Stimulated activated CD4-positive, alpha-beta T cell treated with anti-CD3 and anti-CD28 coated beads, Interleukin-4, amount 100 ng/mL, for 48 hours (primary cell): Measurements from ENCODE around the gene SLC22A15.
A peak's percentile ranks its signal among the peaks of the same experiment; 100 is the strongest.
"Not testable (repeated sequence)": the region's sequence is repeated elsewhere in the genome, so short reads cannot be mapped to it uniquely, and the experiment has no call there.

Experiments
- DNase-seq, 2 donors: peaks; one replicate each; pipeline ENCODE4 v3.0.0-alpha.2; 2020; ENCODE audit warnings: low read depth in 2 of 2

SLC22A15 gene

DNA sequence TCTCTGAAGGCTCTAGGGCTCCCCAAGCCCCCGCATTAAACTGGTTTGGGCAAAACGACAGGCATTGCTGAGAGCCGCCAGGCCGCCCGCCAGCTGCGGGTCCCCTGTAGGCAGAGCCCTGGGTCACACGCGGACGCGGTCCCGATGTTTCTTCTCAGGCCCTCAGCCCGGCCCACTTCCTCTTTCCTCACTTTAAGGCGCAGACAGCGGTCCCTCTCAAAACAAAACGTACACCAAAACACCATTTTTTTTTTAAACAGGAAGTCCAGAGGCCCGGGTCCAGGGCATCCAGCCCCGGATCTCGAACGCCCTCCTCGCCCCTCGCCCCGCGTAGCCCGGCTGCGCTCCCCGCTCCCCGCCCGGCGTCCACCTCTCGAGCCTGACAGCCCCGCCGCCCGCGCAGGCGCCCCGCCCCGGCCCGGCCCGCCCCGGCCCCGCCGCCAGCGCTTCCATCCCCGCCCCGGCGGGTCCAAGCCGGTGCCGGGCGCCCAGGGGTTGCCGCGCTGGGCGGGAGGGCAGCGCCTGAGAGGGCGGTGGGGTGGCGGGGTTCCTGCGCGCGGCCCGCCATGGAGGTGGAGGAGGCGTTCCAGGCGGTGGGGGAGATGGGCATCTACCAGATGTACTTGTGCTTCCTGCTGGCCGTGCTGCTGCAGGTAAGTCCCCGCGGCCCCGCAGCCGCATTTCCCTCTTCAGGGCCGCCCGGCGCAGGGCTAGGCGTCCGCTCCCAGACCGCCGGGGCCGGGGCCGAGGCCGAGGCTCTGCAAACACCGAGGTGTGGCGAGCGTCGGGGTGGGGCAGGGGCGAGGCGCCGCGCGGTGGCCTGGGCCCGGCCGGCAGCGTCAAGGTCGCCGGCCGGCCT is at the start of gene SLC22A15:
TSS of gene SLC22A15 (plus strand) at position 452 of the 859 bp plus-strand sequence. CDS start at position 567, 115 bp downstream.
- peak in 1 of 2 donors; percentile 10 for DNase-seq

DNA sequence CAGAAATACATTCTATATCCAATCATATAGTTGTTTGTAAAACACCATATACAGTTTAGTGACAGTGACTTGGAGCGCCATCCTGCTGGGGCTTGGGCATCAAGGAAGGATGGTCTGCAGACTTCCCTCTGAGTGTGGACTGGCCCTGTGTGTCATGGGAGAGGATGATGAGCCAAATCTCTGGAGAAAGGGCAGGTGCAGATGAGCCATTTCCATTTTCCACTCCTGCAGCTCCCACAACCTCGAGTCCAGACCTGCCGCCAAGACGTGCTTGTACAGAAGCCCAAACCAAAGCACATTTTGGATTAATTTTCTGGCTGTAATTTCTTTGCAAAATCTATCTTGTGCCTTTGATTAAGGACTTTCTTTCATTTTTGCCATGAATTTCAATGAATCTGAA is 48.3 kb upstream of the SLC22A15 start:
- no peak for DNase-seq

DNA sequence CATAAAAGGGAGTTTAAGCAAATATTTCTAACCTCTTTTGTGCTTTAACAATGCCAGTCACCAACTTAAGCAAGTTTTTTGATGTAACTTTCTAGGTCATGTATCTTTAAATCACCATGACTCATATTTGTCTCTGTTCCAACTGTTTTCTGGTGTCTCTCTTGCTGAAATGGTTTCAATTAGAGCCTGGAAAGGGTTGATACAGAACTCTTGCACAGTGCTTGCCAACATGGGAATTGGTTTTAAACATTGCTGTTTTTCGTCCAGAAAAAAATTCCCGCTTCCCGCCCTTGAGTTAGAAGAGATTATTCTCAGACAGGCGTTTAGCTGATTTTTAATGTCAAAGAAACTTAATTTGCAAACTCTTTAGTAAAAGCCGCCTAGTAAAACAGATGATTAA is 46.4 kb upstream of the SLC22A15 start:
- no peak for DNase-seq

DNA sequence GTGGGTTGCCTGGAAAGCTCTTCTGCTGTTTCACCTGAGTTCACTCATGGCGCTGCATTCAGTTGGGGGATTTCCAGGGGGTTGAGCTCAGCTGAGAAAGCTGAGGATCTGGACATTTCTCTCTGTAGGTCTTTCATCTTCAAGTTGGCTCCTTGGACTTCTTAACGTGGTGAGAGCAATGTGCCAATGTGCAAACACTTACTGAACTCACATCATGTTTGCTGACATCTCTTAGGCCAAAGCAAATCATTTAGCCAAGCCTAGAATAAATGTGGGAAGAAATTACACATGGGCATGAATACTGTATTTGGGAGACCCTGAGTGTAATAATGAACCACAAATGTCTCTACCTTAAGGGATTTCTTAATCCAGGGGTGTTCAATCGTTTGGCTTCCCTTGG is 42.7 kb upstream of the SLC22A15 start:
- no peak for DNase-seq

DNA sequence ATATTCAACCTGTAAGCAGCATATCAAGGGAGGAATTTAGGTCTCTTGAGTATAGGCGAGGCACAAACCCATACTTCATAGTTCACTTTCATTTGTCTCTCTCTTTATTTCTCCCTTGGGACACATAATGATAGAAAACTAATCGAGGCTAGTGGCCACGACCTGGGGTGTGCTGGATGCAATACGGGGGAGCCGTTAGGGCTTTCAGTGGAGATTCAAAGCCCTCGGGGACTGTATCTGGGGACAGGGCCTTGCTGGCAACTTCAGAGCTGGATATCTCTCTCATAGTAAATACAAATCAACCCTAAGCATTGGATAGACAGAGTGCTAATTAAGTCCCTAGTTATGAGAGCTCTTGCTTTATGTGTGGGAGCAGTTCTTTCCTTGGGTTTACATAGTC is 36.9 kb upstream of the SLC22A15 start:
- DNase-seq, result no peak

DNA sequence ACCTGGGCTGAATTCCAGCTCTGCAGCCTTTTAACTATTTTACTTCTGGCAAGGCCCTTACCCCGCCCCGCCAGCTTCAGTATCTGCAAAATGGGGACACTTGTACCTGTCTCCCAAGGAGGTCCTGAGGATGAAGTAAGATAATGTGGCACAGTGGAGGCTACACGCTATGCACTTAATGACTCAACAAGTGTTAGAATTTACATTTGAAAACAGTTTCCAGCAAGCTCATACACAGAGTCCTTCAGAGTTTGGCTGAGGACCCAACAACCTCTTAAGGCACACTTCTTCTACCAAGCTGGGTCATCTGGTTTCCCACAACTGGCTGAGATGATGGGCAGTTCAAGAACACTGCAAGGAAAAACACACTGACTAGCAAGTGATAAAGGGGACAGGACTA is 30.2 kb upstream of the SLC22A15 start:
- no peak for DNase-seq

DNA sequence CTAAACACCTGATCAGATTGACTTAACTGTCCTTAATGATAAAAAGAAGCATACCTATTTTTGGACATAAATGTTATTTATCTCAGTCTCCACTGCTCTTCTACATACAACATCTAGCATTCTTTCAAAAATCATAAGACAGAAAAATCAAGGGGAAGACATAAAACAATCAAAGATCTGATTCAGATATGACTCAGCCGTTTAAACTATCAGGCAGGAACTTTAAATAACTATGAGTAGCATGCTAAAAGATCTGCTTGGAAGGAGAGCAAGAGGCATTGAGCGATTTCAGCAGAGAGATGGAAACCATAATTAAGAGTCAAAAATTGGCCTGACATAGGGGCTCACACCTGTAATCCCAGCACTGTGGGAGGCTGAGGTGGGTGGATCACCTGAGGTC is 27.2 kb upstream of the SLC22A15 start:
- no peak for DNase-seq

DNA sequence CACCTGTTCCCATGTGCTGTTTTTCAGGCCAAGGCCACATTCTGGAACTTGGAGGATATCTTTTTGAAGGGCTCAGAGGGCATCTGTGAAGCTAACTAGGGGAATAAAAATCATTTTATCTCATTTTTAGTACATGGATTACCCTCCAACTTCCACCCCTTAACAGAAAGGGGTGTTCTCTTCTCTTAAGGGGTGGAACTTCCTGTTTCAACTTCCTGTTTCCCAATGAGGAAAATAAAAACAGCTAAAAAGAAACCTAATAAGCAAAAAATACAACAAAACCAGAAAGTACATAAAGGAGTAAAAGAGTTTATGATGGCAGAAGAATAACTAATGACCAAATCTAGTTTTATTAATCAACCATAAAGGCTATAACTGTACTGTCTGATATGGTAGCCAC is 24.8 kb upstream of the SLC22A15 start:
- no peak for DNase-seq

DNA sequence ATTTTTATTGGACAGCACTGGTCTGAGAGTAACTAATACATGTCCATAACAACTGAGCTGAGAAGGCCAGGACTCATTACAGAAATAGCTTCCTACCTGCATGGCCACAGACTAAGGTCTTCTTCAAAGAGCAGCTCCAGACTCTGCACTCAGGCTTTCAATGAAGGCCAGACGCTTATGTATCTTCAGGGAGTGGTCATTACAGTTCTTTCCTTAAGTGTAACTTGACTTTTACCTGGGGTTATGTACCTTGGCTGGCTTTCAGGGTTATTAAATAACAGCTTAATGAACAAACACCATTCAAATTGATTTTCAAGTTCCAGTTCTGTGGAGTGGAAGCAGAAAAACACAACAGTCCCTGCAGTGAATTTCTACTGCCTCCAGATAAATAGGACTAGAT is 23.8 kb upstream of the SLC22A15 start:
- no peak for DNase-seq

DNA sequence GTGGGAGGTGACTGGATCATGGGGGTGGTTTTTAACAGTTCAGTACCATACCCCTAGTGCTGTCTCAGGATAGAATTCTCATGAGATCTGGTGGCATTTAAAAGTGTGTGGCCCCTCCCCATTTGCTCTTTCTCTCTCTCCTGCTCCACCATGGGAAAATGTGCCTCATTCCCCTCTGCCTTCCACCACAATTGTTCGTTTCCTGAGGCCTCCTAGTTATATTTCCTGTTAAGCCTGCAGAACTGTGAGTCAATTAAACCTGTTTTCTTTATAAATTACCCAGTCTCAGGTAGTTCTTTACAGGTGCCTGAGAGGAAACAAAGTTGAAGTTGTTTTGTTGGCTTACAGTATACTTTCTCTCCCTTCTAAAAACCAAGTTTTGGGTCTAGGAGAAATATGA is 23.1 kb upstream of the SLC22A15 start:
- DNase-seq, result no peak

DNA sequence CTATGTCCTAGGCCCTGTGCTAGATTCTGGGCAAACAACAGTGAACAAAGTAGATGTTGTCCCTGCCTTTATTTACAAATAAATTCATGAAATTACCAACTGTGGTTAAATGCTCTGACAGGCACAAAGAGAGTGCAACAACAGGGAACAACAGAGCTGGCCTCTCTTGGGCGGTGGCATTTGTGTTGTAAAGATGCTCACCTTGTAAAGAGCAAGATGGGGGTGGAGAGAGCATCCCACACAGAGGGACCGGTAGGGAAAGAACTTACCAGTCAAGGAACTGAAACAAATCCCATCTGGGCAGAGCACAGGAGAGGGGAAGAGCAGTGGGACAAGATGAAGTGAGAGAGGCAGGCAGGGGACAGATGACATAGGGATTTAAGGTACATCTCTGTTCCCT is 21.6 kb upstream of the SLC22A15 start:
- DNase-seq, result no peak

DNA sequence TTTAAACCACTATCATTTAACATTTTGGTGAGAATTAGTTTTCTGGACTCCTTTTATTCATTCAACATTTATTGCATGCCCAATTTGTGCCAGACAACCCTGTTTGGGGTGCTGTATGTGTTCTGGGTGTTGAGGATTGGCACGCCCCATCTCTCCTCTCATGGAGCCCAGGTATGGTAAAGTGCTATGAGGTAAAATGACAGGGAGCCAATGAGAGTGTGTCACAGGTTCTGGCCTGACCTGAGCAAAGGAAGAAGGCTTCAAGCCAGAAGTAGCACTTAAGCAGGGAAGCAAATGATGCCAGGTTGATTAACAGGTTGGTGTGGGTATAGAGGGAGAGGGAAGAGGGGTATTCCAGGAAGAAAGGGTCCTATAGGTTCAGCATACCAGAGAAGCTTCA is 21.1 kb upstream of the SLC22A15 start:
- no peak for DNase-seq

DNA sequence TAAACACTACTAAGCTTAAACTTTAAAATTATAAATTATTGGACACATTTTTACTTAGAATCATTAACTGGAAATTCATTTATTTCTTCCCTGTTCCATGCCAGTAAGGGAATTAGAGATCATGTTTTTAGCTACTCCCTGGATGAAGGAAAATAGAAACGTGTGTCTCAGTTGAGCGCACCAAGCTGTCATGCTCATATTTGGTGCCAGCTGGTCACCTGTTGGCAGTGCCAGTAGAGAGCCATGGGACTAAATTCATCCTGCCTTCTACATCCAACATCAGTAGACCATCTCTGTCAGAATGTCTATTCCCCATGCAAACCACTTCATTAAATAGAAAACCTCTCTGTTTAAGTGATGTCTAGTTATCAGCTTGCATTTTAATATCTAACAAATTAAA is 17.4 kb upstream of the SLC22A15 start:
- DNase-seq, result no peak

DNA sequence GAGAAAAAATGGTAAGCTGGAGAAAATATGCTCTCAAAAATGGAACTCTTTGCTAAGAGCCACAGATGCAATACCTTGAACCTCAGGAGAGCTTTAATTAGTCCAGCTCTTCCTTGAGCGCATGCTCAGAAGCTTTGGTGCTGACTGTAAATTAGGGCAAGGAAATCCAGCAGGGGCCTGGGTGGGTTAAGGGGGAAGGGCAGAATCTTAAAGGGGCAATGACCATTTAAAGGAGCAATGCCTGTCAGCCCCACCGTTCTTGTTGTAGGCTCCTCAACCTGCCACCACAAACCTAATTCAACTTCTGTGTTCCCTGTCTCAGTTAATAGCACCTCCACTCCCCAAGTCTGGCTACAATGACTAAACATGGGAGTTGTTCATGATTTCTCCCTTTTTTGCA is 6.8 kb upstream of the SLC22A15 start:
- DNase-seq, result no peak

DNA sequence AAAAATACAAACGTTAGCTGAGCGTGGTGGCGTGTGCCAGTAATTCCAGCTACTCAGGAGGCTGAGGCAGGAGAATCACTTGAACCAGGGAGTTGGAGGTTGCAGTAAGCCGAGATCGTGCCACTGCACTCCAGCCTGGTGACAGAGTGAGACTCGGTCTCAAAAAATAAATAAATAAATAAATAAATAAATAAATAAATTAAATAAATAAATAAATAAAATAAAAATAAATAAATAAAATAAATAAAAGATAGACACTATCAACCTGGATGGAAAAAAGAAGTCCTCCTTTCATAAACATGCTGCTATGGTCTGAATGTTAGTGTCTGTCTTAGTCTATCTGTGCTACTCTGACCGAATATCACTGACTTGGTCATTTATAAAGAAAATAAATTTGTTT is 4.5 kb upstream of the SLC22A15 start:
- DNase-seq, result not testable (repeated sequence)

DNA sequence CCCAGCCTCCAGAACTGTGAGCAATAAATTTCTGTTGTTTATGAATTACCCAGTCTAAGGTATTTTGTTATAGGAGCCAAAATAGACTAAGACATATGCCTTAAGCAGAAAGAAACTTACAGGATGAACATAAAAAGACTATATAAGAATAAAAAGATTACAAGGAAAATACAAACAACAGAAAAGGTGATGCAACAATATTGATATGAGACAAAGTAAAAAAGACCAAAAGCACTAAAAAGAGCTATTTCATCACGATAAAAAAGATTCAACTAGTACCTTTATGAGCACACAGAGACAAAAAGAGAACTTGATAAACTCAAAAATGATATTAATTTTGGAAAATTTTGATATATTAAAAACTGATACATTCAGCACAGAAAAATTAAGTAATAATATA is 3.2 kb upstream of the SLC22A15 start:
- DNase-seq, result no peak

DNA sequence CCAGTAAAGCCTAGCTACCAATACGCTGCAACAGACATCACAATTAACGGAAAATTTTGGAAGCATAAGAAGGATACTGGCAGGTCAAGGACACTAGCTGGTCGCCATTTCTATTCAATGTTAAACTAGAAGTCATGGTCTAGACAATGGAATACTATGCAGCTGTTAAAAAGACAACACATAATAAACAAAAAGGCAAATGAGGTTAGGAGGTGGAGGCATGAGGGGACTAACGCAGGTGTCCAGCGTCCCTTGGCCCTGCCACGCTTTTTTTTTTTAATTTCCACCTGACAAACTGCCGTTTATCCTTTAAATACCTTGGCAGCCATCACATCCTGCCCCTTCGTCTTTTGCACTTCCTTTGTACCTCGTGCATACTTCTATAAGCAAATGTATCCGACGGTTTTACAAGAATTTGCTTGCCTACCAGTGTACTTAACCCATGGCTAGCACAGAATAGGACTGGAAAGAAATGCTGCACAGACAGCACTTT is 698 bp upstream of the SLC22A15 start:
- no peak for DNase-seq

DNA sequence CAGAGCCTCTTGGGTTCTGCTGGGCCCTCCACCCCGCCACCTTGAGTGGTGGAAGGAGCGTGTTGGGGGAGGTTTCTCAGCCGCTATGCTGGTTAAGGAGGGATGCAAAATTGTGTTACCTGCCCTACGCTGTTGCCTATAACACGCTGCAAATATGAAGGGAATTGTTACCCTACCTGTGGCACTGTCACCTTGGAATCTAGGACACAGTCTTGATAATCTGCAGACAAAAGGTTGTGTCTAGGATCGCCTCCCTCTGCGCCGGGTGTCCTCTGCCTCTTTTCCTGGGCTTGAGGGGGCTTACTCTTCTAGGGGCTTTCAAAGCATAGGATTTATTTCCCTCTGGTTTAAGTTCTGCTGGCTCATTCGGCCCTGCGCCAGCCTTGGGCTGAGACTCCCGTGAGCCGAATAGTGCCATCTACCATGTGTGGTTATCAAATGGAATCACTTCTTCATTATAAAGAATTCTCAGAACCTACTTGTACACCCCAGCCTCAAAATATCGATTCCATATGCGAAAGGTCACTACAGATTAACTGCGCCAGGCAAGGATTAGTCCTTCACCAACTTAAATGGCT is 697 bp downstream of the SLC22A15 start:
- DNase-seq, result no peak

DNA sequence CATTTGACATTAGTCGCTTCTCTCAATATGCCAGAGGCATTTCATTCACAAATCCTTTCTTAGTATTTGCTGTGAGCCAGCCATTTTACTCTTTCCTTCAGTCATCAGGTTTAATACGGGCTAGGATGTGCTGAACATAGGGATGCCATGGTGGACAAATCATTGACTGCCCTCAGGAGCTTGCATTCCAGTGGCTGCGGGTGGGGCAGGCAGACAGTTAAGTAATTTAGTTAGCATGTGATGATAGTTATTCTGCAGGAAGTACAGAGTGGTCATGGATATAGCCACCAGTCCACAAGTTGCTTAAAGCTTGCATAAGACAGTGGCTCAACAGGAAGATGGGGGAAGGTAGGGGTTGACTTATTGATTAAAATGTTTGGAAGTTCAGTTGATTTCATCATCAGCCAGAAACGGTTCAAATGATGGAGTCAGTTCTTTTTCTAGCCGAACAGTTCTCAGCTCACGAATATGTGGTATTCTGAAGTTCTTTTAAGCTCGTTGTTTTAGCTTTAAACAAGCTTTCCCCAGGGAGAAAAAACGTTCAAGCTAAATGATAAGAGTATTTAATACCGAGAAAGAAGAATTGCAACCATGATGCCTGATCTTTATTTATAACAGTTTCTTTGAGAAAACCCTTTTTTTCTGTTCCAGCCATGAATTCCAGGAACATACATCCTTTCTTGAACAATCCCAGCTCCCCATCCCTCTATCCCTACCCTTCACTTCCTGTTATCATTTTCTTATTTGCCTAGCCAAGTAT is 1.4 kb downstream of the SLC22A15 start:
- no peak for DNase-seq

DNA sequence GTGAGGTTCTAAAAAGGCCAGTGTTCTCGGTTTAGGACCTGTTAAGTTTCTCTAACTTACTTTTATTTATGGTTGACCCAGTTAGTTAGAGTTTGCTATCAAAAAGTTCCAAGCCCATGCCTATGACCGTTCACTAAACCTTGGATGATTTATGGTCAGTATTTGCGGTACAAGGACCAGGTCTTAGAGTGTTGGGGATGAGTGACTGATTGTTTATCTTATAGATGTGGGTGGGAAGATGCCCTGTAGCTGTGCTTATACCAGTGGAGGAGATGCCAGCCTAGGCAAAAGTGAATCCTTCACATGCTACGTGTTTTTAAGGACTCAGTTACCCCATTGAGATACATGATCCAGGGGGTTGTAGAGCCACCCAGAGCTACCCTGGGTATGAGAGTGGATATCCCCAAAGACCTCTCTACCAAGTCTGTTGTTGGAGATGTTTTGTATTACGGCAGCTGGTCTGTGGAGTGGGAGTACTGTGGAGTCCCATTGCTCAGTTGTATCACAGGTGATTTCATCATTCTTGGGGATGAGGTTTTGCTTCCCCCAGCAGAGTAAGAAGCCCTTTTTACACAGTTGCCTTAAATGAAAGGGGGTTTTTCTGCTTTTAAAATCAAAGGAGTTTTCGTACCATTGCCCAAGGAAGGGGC is 2.1 kb downstream of the SLC22A15 start:
- DNase-seq, result no peak

DNA sequence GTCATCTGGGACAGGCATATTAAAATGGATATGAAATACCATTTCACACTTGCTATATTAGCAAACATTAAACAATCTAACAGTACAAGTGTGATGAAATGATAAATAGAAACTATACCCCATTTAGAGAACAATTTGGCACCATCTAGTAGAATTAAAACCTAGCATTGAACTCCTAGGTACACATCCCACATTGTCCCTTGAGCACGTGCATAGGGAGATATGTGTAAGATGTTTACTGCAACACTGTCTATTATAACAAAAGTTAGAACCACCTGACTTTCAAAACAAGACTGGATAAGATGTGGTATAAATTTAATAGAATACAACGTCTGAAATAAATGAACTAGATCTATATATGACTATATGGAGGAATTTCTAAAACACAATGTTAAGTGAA is 3.8 kb downstream of the SLC22A15 start:
- no peak for DNase-seq
